Heart left ventricle (tissue), 16 donors: ENCODE data around the gene ARL15. TPM values are rescaled to one million over a fixed set of nuclear protein-coding genes. Genes with fewer than 3 reads are reported as not detected.
A peak's percentile ranks its signal among the peaks of the same experiment; 100 is the strongest.

Experiments used
- ATAC-seq, 4 donors: fragments of 200-7000 bp; cut with Tn5 transposase; one replicate each; pipeline ENCODE4 v1.9.1; 2020 to 2022; ENCODE audit warnings: moderate library complexity in 4 of 4, mild to moderate bottlenecking in 3 of 4, moderate number of reproducible peaks in 1 of 4
- DNase-seq, 5 donors: peaks; one replicate each; pipeline ENCODE4 v3.0.0-alpha.2; 2020
- H3K27ac ChIP-seq, 12 donors: fragments of 200-600 bp; sonication (generic) in 4 of 12; one replicate each; pipeline versions ENCODE4 v1.5.0 to v1.8.0; 2016 to 2022; ENCODE audit warnings: mild to moderate bottlenecking in 2 of 12
- H3K27me3 ChIP-seq, 9 donors: fragments of 200-600 bp; sonication (generic) in 2 of 9; one replicate each; pipeline versions ENCODE4 v1.5.1 to v1.8.0; 2016 to 2022; ENCODE audit warnings: mild to moderate bottlenecking in 3 of 9
- H3K36me3 ChIP-seq, 9 donors: fragments of 200-600 bp; sonication (generic) in 2 of 9; one replicate each; pipeline versions ENCODE4 v1.5.0 to v1.8.0; 2018 to 2022; ENCODE audit warnings: mild to moderate bottlenecking in 2 of 9
- H3K4me1 ChIP-seq, 12 donors: fragments of 200-600 bp; sonication (generic) in 4 of 12; one replicate each; pipeline versions ENCODE4 v1.5.0 to v1.8.0; 2016 to 2022; ENCODE audit warnings: mild to moderate bottlenecking in 3 of 12
- H3K4me3 ChIP-seq, 12 donors: fragments of 200-600 bp; sonication (generic) in 4 of 12; one replicate each; pipeline versions ENCODE4 v1.5.0 to v1.8.0; 2017 to 2022; ENCODE audit warnings: mild to moderate bottlenecking in 9 of 12, moderate library complexity in 4 of 12
- H3K9me3 ChIP-seq, 12 donors: fragments of 200-600 bp; sonication (generic) in 4 of 12; one replicate each; pipeline versions ENCODE4 v1.5.0 to v1.8.0; 2016 to 2022; ENCODE audit warnings: mild to moderate bottlenecking in 1 of 12
- POLR2A ChIP-seq, 2 donors: fragments of 450-650 bp; IDR thresholded peaks; one replicate each; pipeline ENCODE4 v1.6.1; 2017; ENCODE audit warnings: antibody characterized with exemption in 2 of 2, mild to moderate bottlenecking in 2 of 2, moderate library complexity in 2 of 2
- WGBS, 4 donors: extraction: QIAGEN DNeasy Blood & Tissue Kit in 2 of 4; methylation state at CpG; one replicate each; pipeline versions ENCODE4 v1.1.5 to v1.1.7; 2013 to 2018; 5-methylcytosine and 5-hydroxymethylcytosine counted together
- intact Hi-C, 10 donors: fragments of 100-400 bp; cut with DNase I; formaldehyde crosslinking; loops; one replicate each; pipeline versions ENCODE4 v1.11.1 to v1.14.2; 2022
- polyA plus RNA-seq, 2 donors: library from polyadenylated mRNA; stranded (reverse); fragments of 200-250 nt; gene quantifications; one replicate each; pipeline ENCODE4 v1.2.3, GENCODE V29; 2013
- total RNA-seq, 9 donors: library from RNA; depleted of rRNA in 2 of 9; stranded (reverse); fragments of >200 nt in 2 of 9; fragmentation: NEBNext Ultra II Directional in 3 of 9; extraction: Animal tissue kit (Norgen Biotek cat#: 25700) in 3 of 9; gene quantifications; one replicate each; pipeline versions ENCODE4 v1.1.0 to v1.2.4, GENCODE V29; 2016 to 2023
- TF ChIP-seq, protein P1 (sequence below), 12 donors: fragments of 200-600 bp; sonication (generic) in 4 of 12; IDR thresholded peaks; one replicate each; pipeline versions ENCODE4 v1.5.0 to v1.8.0; 2018 to 2022; ENCODE audit warnings: antibody characterized with exemption in 12 of 12, mild to moderate bottlenecking in 5 of 12
- donor health status: ischemic (EF 13 %, LVEDD 7.1; RV severe dilation, severe dysfunction).
- donor health status: healthy with polysubstance abuse.
- donor health status: DM: no; HTN: yes; CAD: no.
- donor health status: DM: no; HTN: no; CAD: no.
- donor health status: ischemic (EF 25% LVEDD 6.9; RV normal size, moderate dysfunction).
- donor health status: ischemic (EF 25% LVEDD 5.7; RV mildly dilated, moderate dysfunction).
- donor health status: healthy.
- donor health status: DM: yes; HTN: yes; CAD: no.
- donor health status: ischemic (EF 35%, LVEDD 5.7; RV mildly dilated, moderate dysfunction).
- donor health status: nonischemic (EF 11% LVEDD 7.7; RV severe dilation, severe dysfunction).
- donor health status: DM: yes; HTN: yes; CAD: no.
- donor health status: PGD.
- donor health status: ischemic (EF 29% LVEDD 5.4; RV normal size, mild dysfunction).
- donor health status: nonischemic (EF 23%, LVEDD 6.1; RV moderate dilation, normal function).

Gene ARL15
- total and polyA plus RNA-seq, 11 donors, result 7.1 to 35.0 (median 23.2) TPM

GRCh38 chr5:54234304-54234933, 76.0 kb downstream of the ARL15 start:
- H3K9me3 ChIP-seq, result no peaks in the 10 kb centered on the region
- intact Hi-C loops, result loop anchor here in 5 of 10 donors (5.0 kb wide), 3 partner anchors 757 to 1067 kb away; no protein-coding TSS in a partner anchor
- H3K27ac ChIP-seq, result no peak overlapping the region
- no peaks in the 10 kb centered on the region for H3K36me3 ChIP-seq
- ATAC-seq (no peak), DNase-seq (no peak)
- peak overlapping the region in 3 of 12 donors; percentile 3 to 30 (median 16) for H3K4me3 ChIP-seq
- TF ChIP-seq, protein P1, sequence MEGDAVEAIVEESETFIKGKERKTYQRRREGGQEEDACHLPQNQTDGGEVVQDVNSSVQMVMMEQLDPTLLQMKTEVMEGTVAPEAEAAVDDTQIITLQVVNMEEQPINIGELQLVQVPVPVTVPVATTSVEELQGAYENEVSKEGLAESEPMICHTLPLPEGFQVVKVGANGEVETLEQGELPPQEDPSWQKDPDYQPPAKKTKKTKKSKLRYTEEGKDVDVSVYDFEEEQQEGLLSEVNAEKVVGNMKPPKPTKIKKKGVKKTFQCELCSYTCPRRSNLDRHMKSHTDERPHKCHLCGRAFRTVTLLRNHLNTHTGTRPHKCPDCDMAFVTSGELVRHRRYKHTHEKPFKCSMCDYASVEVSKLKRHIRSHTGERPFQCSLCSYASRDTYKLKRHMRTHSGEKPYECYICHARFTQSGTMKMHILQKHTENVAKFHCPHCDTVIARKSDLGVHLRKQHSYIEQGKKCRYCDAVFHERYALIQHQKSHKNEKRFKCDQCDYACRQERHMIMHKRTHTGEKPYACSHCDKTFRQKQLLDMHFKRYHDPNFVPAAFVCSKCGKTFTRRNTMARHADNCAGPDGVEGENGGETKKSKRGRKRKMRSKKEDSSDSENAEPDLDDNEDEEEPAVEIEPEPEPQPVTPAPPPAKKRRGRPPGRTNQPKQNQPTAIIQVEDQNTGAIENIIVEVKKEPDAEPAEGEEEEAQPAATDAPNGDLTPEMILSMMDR (IDR thresholded peaks at IDR 0.05), result peak; percentile 37 to 70 (median 48)
- no peak for TF ChIP-seq POLR2A (IDR thresholded peaks at IDR 0.05)
- no peaks in the 10 kb centered on the region for H3K27me3 ChIP-seq
- peaks cover 0 to 47% (median 17%) of the 10 kb centered on the region in 12 donors for H3K4me1 ChIP-seq
- WGBS, 4 donors, result 58 to 72% (median 68%) methylated on average over 2 of the region's 2 CpGs

DNA sequence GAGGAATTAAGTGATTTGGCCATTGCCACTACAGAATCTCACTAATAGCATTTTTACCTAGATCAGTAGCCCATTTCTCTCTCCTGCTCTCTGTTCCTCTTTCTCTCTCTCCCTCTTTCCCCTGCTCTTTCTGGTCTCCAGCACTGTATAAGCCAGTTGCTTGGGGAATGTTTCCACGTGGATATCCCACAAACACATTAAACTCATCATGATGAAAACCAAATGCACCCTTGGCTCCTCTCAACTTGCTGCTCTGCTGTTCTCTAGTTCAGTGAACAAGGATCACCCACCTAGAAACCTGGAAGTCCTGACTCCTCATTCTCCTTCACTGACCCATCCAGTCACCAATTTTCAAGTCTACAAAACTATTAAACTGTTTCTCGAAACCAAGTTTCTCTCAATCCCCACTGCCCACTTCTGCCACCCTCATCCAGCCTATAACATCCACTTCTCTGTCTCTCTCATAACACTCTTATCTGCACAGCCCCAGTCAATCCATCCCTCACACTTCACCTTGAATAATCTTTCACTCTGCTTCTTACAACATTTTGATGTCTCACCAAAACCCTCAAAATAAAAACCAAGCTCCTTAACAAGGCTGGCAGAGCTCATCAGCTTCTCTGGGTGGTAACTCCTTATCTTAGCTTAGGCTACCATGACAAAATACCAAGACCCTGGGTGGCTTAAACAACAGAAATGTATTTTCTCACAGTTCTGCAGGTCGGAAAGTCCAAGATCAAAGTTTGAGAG, 79.3 kb downstream of the ARL15 start:
- H3K27ac ChIP-seq, result no peak overlapping the region
- intact Hi-C loops, result loop anchor here in 5 of 10 donors (5.0 kb wide), 3 partner anchors 754 to 1064 kb away; no protein-coding TSS in a partner anchor
- 62 to 76% (median 71%) methylated on average over 3 of the region's 3 CpGs for WGBS, 4 donors
- ATAC-seq (no peak), DNase-seq (no peak)
- TF ChIP-seq POLR2A (IDR thresholded peaks at IDR 0.05), result no peak
- TF ChIP-seq, protein P1 (IDR thresholded peaks at IDR 0.05), result no peak
- no peak overlapping the region for H3K4me3 ChIP-seq
- H3K27me3 ChIP-seq, result no peaks in the 10 kb centered on the region
- no peaks in the 10 kb centered on the region for H3K9me3 ChIP-seq
- peaks cover 0 to 55% (median 22%) of the 10 kb centered on the region in 12 donors for H3K4me1 ChIP-seq
- H3K36me3 ChIP-seq, result no peaks in the 10 kb centered on the region

- Histone ChIP-seq H3K4me1 (peaks cover 0 to 51% (median 21%) of the 10 kb centered on the region in 12 donors), H3K36me3 (no peaks in the 10 kb centered on the region), H3K4me3 (no peak overlapping the region), H3K27me3 (no peaks in the 10 kb centered on the region), H3K9me3 (no peaks in the 10 kb centered on the region), H3K27ac (no peak overlapping the region)
- ATAC-seq, result peak in 3 of 4 donors; percentile 63 to 76 (median 73)
- DNase-seq, result peak; percentile 54 to 77 (median 65)
- TF ChIP-seq, protein P1 (IDR thresholded peaks at IDR 0.05), result peak; percentile 84 to 95 (median 91)
- no peak for TF ChIP-seq POLR2A (IDR thresholded peaks at IDR 0.05)
- intact Hi-C loops, result loop anchor here in 7 of 10 donors (5.0 to 10.0 kb wide), 6 partner anchors 354 to 1104 kb away; partner anchors contain the start of gene FST (in 3 of the 7)
- WGBS, 4 donors, result 19 to 29% (median 25%) methylated on average over 6 of the region's 6 CpGs
Measured at GRCh38 chr5:54229041-54229780, 81.2 kb downstream of the ARL15 start.
